H9 (cell line): ENCODE results near the gene TMEM63B. TPM values are rescaled to one million over a fixed set of nuclear protein-coding genes. Genes with fewer than 3 reads are reported as not detected.
A peak's percentile ranks its signal among the peaks of the same experiment; 100 is the strongest.

ENCODE experiments used
- DNase-seq: peaks from one replicate; pipeline ENCODE4 v3.0.0-alpha.2; 2017
- H2AFZ ChIP-seq: one replicate; pipeline ENCODE4 v1.6.1; 2013; ENCODE audit warnings: mild to moderate bottlenecking, low read length, control low read depth, moderate library complexity
- H2AK5ac ChIP-seq: 2 replicates; pipeline ENCODE4 v1.6.1; 2013; ENCODE audit warnings: low read length, control low read depth, mixed read lengths; ENCODE audit not compliant: insufficient read length
- H2BK120ac ChIP-seq: one replicate; pipeline ENCODE4 v1.6.1; 2013; ENCODE audit warnings: low read depth, mild to moderate bottlenecking, low read length, control low read depth, inconsistent platforms; ENCODE audit not compliant: poor library complexity, severe bottlenecking
- H2BK12ac ChIP-seq: 2 replicates; pipeline ENCODE4 v1.6.1; 2013; ENCODE audit warnings: low read length, control low read depth, mixed read lengths, low read depth; ENCODE audit not compliant: insufficient read length
- H2BK15ac ChIP-seq: 2 replicates; pipeline ENCODE4 v1.6.1; 2013; ENCODE audit warnings: low read depth, low read length, control low read depth
- H2BK20ac ChIP-seq: one replicate; pipeline ENCODE4 v1.6.1; 2013; ENCODE audit warnings: low read depth, mild to moderate bottlenecking, low read length, control low read depth, inconsistent platforms; ENCODE audit not compliant: poor library complexity, severe bottlenecking
- H2BK5ac ChIP-seq: 2 replicates; pipeline ENCODE4 v1.6.1; 2013; ENCODE audit warnings: low read length, control low read depth, mixed read lengths; ENCODE audit not compliant: insufficient read length
- H3K14ac ChIP-seq: 2 replicates; pipeline ENCODE4 v1.6.1; 2013; ENCODE audit warnings: low read length, control low read depth; ENCODE audit not compliant: insufficient read depth
- H3K18ac ChIP-seq: 2 replicates; pipeline ENCODE4 v1.6.1; 2013; ENCODE audit warnings: low read depth, mild to moderate bottlenecking, mixed read lengths, low read length, control low read depth; ENCODE audit not compliant: insufficient read length
- H3K23ac ChIP-seq: 2 replicates; pipeline ENCODE4 v1.6.1; 2013; ENCODE audit warnings: low read length, control low read depth, mixed read lengths, low read depth; ENCODE audit not compliant: insufficient read length
- H3K23me2 ChIP-seq: 2 replicates; pipeline ENCODE4 v1.6.1; 2013; ENCODE audit warnings: low read depth, mild to moderate bottlenecking, mixed read lengths, low read length, control low read depth; ENCODE audit not compliant: insufficient read length, poor library complexity, severe bottlenecking
- H3K27ac ChIP-seq: 2 replicates; pipeline ENCODE4 v1.5.1; 2013; ENCODE audit warnings: low read length, control low read depth, mixed read lengths, low read depth; ENCODE audit not compliant: insufficient read length
- H3K27me3 ChIP-seq: 2 replicates; pipeline ENCODE4 v1.6.1; 2013; ENCODE audit warnings: low read length, control low read depth, inconsistent platforms; ENCODE audit not compliant: insufficient read depth
- H3K4ac ChIP-seq: 2 replicates; pipeline ENCODE4 v1.6.1; 2013; ENCODE audit warnings: low read depth, mild to moderate bottlenecking, control low read depth, inconsistent platforms, low read length, moderate library complexity
- H3K4me1 ChIP-seq: 2 replicates; pipeline ENCODE4 v1.6.1; 2013; ENCODE audit warnings: low read length, control low read depth, inconsistent platforms; ENCODE audit not compliant: insufficient read depth
- H3K4me2 ChIP-seq: 2 replicates; pipeline ENCODE4 v1.6.1; 2013; ENCODE audit warnings: low read length, control low read depth, mixed read lengths; ENCODE audit not compliant: insufficient read length, insufficient read depth
- H3K56ac ChIP-seq: 2 replicates; pipeline ENCODE4 v1.6.1; 2013; ENCODE audit warnings: low read depth, mild to moderate bottlenecking, mixed read lengths, low read length, control low read depth; ENCODE audit not compliant: insufficient read length
- H3K79me1 ChIP-seq: 2 replicates; pipeline ENCODE4 v1.6.1; 2013; ENCODE audit warnings: low read depth, mild to moderate bottlenecking, moderate library complexity, low read length, control low read depth, inconsistent platforms; ENCODE audit not compliant: insufficient read depth, poor library complexity, severe bottlenecking
- H3K79me2 ChIP-seq: 2 replicates; pipeline ENCODE4 v1.6.1; 2013; ENCODE audit warnings: low read length, control low read depth, inconsistent platforms; ENCODE audit not compliant: insufficient read depth
- H3K9ac ChIP-seq: 2 replicates; pipeline ENCODE4 v1.6.1; 2013; ENCODE audit warnings: low read length, control low read depth, mixed read lengths; ENCODE audit not compliant: insufficient read length; ENCODE audit errors: extremely low read depth
- H3K9me3 ChIP-seq: one replicate; pipeline ENCODE4 v1.6.1; 2013; ENCODE audit warnings: low read depth, low read length, inconsistent platforms; ENCODE audit not compliant: control insufficient read depth
- H3T11ph ChIP-seq: one replicate; pipeline ENCODE4 v1.6.1; 2013; ENCODE audit warnings: mild to moderate bottlenecking, low read length, control low read depth, inconsistent platforms
- H4K20me1 ChIP-seq: one replicate; pipeline ENCODE4 v1.6.1; 2013; ENCODE audit not compliant: control insufficient read depth, insufficient read length, insufficient read depth
- H4K5ac ChIP-seq: 2 replicates; pipeline ENCODE4 v1.6.1; 2013; ENCODE audit warnings: low read depth, mild to moderate bottlenecking, mixed read lengths, low read length, control low read depth; ENCODE audit not compliant: insufficient read length
- H4K8ac ChIP-seq: replicated peaks from 2 replicates; pipeline ENCODE4 v1.6.1; 2013; ENCODE audit warnings: low read length, control low read depth, mixed read lengths, low read depth; ENCODE audit not compliant: insufficient read length
- H4K91ac ChIP-seq: 2 replicates; pipeline ENCODE4 v1.6.1; 2013; ENCODE audit warnings: low read depth, mild to moderate bottlenecking, moderate library complexity, mixed read lengths, low read length, control low read depth; ENCODE audit not compliant: insufficient read length
- H3K27ac Mint-ChIP-seq, 3 experiments: 2 replicates in 2 of 3; 3 replicates in 1 of 3; pipeline ENCODE4 v1.8.0; 2020 to 2021; ENCODE audit warnings: mixed read lengths in 3 of 3, mild to moderate bottlenecking in 1 of 3, moderate library complexity in 1 of 3
- H3K27me3 Mint-ChIP-seq: 2 replicates; pipeline ENCODE4 v1.8.0; 2021; ENCODE audit warnings: low read depth, mild to moderate bottlenecking, moderate library complexity, mixed read lengths
- H3K36me3 Mint-ChIP-seq, 3 experiments: 2 replicates in 2 of 3; 3 replicates in 1 of 3; pipeline ENCODE4 v1.8.0; 2020 to 2021; ENCODE audit warnings: low read depth in 3 of 3, mixed read lengths in 3 of 3; ENCODE audit not compliant: insufficient read depth in 1 of 3
- H3K4me1 Mint-ChIP-seq, 2 experiments: 2 replicates each; pipeline ENCODE4 v1.8.0; 2020; ENCODE audit warnings: mixed read lengths in 2 of 2
- H3K4me3 Mint-ChIP-seq, 2 experiments: 2 replicates in 1 of 2; 3 replicates in 1 of 2; pipeline ENCODE4 v1.8.0; 2020 to 2021; ENCODE audit warnings: mild to moderate bottlenecking in 2 of 2, mixed read lengths in 2 of 2, moderate library complexity in 1 of 2
- H3K9me3 Mint-ChIP-seq, 2 experiments: 2 replicates in 1 of 2; 3 replicates in 1 of 2; pipeline ENCODE4 v1.8.0; 2020; ENCODE audit warnings: mild to moderate bottlenecking in 2 of 2, mixed read lengths in 2 of 2, moderate library complexity in 1 of 2
- WGBS: extraction: QIAGEN DNeasy Blood & Tissue Kit; methylation state at CpG from one replicate; pipeline ENCODE4 v1.1.7; 2013; ENCODE audit warnings: missing lambda C conversion rate, low lambda C conversion rate, mixed read lengths; ENCODE audit not compliant: insufficient read length; ENCODE audit errors: extremely low coverage; 5-methylcytosine and 5-hydroxymethylcytosine counted together
- total RNA-seq: library from RNA; stranded (reverse); gene quantifications from 2 replicates; pipeline ENCODE4 v1.2.1, GENCODE V29; 2021
- TF ChIP-seq, protein P1 (sequence below): fragments of 200-600 bp; sonication (generic); conservative IDR thresholded peaks from 3 replicates; pipeline ENCODE4 v1.8.0; 2021; ENCODE audit warnings: antibody characterized with exemption, mild to moderate bottlenecking

Gene TMEM63B
- total RNA-seq, 1 experiment from 2014 or later = 56.3 TPM

DNA sequence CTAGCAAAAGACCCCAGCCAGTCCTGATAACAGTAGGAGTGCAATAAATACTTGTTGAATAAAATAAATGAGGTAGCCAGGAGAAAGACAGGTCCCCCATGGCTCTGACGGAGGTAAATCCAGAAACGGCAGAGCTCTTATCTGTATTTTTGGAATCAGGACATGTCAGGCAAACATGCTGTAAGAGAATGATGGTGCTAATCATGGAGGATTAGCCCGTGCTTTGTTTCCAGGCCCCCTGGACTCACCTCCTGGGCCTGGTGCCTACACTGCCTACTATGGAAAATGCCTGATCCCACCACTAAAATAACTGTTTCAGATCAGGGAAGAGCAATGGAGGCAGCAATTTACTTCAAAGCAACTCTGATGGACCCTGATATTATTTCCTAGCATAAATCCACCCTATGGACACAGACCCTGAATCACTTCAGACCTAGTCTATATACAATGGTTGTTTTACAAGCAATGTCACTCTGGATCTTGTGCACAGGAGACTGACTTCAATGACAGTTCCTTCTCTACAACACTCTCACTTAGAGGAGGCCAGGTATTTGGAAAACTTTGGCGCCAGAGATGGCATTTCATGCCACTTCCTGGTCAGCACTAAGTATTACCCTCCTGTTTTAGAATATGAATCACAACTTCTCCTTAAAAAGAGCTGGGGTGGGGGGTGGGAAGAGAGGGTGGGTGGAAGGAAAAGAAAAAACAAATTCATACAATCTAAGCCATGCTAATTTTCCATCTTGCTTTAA is 6.5 kb upstream of the TMEM63B start:
- Mint-ChIP-seq H3K36me3 (peaks cover 0 to 18% (median 17%) of the 10 kb centered on the region in 3 experiments; a peak in 4 of 7 replicates), H3K27me3 (no peaks in the 10 kb centered on the region), H3K9me3 (no peaks in the 10 kb centered on the region), H3K4me1 (peaks cover 58 to 66% of the 10 kb centered on the region in 2 experiments), H3K27ac (peak overlapping the region in 1 of 3 experiments; percentile 62; a peak in 1 of 7 replicates), H3K4me3 (no peak overlapping the region)
- no peak overlapping the region for H3K14ac ChIP-seq
- H2AFZ ChIP-seq = no peak overlapping the region
- H3K56ac ChIP-seq = no peak overlapping the region
- peaks cover 70% of the 10 kb centered on the region for H3K79me2 ChIP-seq
- peaks cover 19% of the 10 kb centered on the region for H3K79me1 ChIP-seq
- H3K4me1 ChIP-seq = peaks cover 2% of the 10 kb centered on the region; the same call in 1 of the 2 replicates
- TF ChIP-seq, protein P1, sequence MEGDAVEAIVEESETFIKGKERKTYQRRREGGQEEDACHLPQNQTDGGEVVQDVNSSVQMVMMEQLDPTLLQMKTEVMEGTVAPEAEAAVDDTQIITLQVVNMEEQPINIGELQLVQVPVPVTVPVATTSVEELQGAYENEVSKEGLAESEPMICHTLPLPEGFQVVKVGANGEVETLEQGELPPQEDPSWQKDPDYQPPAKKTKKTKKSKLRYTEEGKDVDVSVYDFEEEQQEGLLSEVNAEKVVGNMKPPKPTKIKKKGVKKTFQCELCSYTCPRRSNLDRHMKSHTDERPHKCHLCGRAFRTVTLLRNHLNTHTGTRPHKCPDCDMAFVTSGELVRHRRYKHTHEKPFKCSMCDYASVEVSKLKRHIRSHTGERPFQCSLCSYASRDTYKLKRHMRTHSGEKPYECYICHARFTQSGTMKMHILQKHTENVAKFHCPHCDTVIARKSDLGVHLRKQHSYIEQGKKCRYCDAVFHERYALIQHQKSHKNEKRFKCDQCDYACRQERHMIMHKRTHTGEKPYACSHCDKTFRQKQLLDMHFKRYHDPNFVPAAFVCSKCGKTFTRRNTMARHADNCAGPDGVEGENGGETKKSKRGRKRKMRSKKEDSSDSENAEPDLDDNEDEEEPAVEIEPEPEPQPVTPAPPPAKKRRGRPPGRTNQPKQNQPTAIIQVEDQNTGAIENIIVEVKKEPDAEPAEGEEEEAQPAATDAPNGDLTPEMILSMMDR = no peak
- H2BK5ac ChIP-seq = no peak overlapping the region
- no CpG with 5 or more reads among the region's 4 CpGs for WGBS
- H3K4me2 ChIP-seq = no peak overlapping the region
- no peak overlapping the region for H3K18ac ChIP-seq
- H2BK120ac ChIP-seq = no peak overlapping the region
- H2BK12ac ChIP-seq = no peak overlapping the region
- H3K27ac ChIP-seq = no peak overlapping the region
- H4K8ac ChIP-seq = no peak overlapping the region
- no peak overlapping the region for H2BK20ac ChIP-seq
- no peak overlapping the region for H4K91ac ChIP-seq
- H3K9ac ChIP-seq = no peak overlapping the region
- no peak overlapping the region for H4K5ac ChIP-seq
- no peak overlapping the region for H2AK5ac ChIP-seq
- H3K4ac ChIP-seq = no peak overlapping the region
- H4K20me1 ChIP-seq = no peaks in the 10 kb centered on the region
- DNase-seq = no peak
- H3K9me3 ChIP-seq = no peaks in the 10 kb centered on the region
- H3T11ph ChIP-seq = no peak overlapping the region
- H2BK15ac ChIP-seq = no peak overlapping the region
- no peaks in the 10 kb centered on the region for H3K23me2 ChIP-seq
- no peaks in the 10 kb centered on the region for H3K27me3 ChIP-seq
- no peak overlapping the region for H3K23ac ChIP-seq
